NCI-H524 (cell line): ENCODE results near the gene SNAPC4.

ENCODE experiments used
- DNase-seq, 2 experiments: peaks; one replicate each; lab custom pipeline; 2025; lab: John Stamatoyannopoulos, UW

Gene SNAPC4

DNA sequence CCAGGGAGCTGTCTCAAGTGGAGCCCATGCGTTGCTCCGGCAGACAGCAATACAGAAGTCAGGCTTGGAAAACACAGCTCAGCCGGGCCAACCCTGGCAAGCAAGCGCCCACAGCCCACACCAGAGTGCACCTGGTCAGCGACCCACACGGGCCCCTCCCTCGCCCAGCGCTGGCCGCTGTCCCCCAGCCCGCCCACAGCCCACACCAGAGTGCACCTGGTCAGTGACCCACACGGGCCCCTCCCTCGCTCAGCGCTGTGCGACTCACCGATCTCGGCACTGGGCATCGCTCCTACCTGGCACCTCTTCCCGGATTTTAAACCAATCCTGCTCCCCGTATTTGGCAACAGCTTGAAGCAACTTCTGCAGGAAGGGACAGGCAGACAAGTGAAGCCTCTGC, 12.8 kb downstream of the SNAPC4 start:
- DNase-seq: no peak

DNA sequence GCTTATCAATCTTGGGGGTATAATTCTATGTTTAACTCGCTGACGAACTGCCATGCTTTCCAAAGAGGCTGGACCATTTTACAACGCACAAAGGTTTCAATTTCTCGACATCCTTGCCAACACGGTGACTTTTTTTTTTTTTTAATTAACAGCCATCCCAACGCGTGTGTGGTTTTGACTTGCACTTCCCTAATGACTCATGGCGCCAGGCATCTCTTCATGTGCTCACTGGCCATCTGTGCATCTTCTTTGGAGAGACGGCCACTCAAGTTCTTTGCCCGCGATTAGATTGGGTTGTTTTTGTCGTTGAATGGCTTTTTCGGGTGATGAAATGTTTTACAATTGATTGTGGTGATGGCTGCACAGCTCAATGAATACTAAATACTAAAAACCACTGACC, 14.0 kb downstream of the SNAPC4 start:
- peak in 1 of 2 experiments; percentile 50 for DNase-seq

DNA sequence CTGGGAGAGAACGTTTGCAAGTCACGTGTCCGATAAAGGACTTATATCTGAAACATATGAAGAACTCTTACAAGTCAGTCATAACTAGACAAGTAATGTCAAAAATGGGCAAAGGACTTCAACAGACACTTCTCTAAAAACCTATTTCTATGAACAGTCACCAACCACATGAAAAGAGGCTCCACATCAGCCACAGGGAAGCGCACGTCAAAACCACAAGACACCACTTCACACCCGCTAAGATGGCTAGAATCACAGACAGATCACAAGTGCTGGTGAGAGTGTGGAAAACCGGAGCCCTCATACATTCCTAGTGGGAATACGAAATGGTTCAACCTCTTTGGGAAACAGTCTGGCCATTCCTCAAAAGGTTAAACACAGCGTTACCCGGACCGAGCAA, 15.0 kb downstream of the SNAPC4 start:
- no peak for DNase-seq

DNA sequence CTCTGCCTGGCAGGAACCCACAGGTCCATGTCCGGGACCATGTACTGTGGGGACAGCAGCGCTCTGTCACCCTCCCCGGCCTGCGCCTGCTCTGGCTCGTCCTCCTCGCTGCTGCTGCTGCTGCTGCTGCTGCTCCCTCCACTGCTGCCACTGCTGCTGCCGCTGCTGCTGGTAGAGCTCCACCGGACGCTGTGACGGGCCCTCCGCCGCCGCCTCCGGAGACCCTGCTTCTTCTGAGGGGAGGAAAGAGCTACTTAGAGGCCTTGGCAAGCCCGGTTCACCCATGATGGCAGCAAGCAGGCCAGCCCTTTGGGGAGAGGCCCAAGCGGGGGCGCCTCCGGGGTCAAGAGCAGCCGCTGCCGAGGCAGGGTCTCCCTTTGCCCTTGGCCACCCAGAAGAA, 16.5 kb downstream of the SNAPC4 start:
- DNase-seq: no peak

DNA sequence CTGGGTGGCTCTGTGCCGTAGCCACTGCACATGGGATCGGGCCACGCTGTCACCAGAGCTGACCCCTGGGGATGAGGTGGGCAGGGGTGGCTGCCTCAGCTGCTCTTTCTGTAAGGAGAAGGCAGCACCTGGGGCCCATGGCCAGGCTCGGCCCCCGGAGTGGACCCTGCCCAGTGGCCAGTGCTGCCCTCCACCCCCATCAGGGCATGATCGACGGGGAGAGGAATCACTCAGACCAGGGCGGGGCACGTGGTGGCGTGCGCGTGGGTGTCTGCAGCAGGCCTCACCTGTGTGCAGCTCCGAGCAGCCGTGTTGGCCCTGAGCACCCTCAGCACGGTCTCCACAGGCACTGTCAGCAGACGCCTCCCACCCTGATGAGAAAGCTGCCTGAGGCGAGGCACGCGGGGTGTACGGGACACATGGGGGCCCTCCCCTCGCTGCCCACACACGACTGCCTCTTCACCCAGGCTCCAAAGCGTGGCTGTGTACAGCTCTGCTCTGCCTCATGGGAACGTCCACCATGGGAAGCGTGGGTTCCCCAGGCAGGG, 17.9 kb downstream of the SNAPC4 start:
- DNase-seq: no peak

DNA sequence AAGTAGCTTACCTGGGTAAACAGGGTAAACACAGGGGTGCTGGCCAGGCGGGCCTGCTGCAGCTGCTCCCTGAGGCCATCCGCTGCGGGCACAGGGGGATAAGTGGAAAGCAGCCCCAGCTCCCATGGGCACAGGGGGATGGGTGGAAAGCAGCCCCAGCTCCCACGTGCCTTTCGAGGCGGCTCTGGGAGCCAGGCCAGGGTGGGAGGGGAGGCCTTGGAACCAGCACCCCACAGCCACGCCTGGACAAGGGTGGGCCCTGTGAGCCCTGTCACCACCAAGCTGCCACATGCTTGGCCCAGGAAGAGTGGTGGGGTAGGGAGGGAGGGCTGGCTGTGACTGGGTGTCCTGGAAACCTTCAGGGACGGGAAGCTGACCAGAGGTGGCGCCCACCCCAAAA, 18.7 kb downstream of the SNAPC4 start:
- no peak for DNase-seq

DNA sequence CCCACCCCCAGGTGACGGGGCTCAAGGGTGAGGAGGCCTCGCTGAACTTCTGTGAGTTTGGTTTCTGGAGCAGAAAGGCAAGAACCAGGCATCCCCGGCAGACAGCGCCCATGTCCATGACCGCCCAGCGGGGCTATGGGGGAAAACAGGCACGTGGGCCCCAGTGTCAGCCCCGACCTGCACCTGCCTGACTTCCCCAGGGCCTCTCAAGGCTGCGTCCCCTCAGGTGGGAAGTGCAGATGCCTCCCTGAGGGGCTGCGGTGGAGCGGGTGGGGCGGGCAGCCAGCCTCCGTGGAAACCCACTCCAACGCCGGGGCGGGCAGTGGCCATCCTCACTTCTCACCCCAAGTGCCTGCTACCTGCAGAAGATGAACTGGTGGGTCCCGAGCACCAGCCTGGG, 19.6 kb downstream of the SNAPC4 start:
- no peak for DNase-seq

DNA sequence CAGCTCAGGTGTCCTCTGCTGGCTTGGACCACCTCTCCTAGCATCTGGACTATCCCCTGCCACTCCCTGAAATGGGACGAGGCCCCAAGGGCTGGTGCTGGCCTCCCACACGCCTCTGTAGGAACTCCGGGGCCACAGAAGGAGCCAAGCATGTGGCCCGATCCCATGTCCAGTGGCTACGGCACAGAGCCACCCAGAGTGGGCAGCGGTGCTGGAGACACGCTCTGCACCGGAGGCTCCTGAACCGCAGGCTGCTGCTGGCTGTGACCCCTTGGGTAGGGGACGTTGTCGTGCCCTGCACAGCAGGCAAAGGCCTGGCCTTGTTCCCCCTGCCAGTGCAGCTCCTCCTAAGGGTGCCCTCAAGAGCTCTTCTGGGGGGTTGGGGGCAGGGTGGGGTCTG, 20.1 kb downstream of the SNAPC4 start:
- no peak for DNase-seq

DNA sequence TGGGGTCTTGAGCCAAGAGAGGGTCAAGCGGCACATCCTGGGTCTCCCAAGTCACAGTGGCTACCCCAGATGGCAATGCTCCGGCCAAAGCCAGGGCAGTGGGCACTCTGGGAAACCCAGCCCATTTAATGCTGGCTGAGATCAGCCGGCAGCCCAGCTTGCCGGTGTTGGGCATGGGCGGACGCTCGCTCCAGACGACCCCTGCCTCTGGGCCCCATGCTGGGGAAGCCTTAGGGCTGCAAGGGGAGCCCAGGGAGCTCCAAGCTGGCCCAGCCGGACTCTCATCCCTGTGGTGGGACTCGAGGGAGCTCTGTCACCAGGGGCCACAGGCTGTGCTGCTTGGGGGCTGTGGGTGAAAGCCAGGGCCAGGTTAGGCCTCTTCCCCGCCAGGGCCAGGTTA, 20.6 kb downstream of the SNAPC4 start:
- no peak for DNase-seq

DNA sequence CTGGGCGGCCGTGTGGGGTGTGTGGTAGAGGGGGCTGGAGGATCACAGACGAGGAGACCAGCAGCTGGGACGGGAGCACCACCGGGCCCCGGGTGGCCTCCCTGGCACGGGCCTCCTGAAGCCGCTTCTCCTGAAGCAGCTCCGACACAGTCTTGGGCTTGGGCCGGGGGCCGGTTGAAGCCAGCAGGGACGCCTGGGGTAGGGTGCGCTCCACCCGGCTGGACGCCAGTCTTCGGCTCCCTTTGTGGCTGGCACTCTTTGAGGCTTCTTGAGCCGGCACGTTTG, 21.0 kb downstream of the SNAPC4 start:
- no peak for DNase-seq

DNA sequence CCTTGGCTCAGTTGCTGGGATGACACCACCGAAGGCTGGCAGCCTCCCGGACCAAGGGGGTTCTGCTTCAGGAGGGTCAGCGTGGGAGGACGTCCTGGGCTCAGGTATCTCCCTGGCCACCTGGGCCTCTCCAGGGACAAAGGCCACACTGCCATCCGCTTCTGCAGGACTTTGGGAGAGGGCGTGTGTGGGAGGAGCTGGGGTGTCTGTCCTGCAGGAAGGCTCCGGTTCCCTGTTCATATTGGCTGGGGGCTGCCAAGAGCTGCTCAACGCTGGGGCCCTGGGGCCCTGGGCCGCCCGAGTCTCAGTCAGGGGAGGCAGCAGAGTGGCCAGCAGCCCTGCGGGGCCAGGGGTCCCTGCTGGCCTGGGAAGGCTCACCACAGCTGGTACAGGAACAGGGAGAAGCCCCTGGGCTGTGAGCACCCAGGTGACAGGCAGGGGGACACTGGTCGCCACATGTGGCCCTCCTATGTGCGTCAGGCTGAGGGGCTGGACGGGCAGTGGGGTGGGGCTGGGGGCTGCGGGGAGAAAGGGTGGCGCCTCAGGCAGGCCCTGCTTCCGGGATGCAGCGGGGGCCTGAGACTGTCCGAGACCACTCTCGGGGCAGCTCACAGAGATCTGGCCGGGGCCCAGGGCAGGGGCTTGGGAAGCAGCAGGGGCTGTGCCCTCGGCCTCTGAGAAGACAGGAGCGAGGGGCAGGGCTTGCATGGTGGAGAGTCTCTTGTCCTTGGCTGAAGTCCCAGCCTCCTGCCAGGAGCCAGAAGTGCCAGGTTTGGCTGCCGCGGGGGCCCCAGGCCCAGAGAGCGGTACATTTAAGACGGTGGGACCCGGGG, 21.6 kb downstream of the SNAPC4 start:
- DNase-seq: no peak

DNA sequence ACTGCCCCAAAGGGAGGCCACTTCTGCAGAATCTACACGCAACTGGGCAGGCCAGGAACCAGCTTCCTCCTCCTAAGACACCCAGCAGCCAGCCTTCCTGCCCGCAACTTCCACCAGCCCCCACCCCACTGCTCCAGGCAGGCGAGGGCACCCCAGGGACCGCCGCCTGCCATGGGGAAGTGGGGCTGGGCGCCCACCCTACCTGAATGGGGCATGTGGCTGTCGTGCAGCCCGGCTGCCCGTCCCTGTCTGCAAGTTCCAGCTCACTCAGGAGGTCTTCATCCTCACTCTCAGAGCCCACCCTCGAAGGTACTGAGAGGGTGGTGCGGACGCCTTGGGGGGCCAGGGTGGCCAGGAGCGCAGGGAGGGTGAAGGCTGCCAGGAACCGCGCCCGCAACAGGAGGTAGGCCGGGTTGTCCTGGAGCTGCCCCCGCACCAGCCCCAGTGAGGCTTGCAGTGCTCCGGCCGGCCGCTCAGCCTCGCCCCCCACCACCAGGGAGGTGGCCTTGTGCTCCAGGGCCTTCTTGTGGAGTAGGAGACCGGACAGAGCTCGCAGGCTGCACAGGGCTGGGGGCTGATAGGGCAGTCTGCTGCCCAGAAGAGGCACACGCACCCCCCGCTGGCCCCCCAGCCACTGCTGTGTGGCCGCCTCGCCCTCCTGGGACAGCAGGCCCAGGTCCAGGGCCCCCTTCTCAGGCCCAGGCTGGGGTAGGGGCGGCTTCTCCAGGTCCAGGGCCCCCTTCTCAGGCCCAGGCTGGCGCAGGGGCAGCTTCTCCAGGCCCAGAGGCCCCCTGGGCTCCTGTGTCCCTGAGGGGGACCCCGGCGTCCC, 22.4 kb downstream of the SNAPC4 start:
- no peak for DNase-seq

DNA sequence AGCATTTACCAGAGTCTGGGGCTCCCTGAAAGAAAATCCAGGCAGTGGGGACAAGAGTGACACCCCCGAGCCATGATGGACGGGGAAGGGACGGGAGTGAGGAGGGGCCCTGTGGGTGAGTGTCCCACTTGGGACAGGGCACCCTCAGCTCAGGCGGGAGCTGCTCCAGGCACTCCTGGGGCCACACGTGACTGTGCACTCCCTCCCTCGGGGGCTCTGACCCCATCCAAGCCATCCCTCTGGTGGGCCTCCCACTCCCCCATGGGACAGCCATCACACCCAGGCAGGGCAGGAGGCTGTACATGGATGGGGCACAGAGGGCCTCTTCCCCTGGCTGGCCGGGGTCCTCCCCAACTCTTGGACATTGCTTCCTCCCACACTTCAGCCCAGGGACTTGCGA, 23.5 kb downstream of the SNAPC4 start:
- no peak for DNase-seq

DNA sequence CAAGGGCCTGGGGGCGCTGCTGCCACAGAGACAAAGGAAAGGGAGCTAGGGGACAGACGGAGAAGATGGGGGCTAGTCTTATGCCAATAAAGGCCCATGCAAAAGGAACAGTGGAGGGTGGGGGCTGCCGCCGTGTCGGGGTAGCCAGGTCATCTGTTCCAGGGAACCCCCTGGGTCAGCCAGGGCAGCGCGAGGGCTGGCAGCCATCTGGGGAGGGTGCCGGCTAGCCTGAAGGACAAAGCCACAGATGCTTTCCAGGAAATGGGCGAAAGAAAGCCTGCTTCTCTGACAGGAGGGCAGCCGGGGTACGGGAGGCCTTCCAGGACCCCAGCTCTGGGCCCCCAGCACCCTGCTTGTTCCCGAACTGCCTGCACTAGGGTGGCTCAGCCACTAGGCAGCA, 24.9 kb downstream of the SNAPC4 start:
- DNase-seq: no peak

DNA sequence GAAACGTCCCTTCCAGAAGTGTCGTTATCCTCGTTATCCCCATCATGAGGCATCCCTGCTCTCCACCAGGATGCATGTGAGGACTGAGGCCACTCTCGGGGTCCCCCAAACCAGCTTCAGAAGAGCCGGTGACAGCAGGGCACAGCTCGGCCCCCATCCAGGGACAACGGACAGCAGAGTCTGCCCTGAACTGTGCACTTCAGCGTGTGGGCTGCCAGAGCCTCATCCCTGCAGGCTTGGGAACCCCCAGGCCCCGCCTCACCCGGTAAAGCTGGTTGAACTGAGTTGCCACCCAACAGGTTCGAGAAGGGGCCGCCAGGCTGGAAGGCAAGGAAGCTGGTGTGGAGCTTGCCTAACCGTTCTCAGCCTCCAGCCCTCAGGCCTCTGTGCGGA, 25.8 kb downstream of the SNAPC4 start:
- no peak for DNase-seq

DNA sequence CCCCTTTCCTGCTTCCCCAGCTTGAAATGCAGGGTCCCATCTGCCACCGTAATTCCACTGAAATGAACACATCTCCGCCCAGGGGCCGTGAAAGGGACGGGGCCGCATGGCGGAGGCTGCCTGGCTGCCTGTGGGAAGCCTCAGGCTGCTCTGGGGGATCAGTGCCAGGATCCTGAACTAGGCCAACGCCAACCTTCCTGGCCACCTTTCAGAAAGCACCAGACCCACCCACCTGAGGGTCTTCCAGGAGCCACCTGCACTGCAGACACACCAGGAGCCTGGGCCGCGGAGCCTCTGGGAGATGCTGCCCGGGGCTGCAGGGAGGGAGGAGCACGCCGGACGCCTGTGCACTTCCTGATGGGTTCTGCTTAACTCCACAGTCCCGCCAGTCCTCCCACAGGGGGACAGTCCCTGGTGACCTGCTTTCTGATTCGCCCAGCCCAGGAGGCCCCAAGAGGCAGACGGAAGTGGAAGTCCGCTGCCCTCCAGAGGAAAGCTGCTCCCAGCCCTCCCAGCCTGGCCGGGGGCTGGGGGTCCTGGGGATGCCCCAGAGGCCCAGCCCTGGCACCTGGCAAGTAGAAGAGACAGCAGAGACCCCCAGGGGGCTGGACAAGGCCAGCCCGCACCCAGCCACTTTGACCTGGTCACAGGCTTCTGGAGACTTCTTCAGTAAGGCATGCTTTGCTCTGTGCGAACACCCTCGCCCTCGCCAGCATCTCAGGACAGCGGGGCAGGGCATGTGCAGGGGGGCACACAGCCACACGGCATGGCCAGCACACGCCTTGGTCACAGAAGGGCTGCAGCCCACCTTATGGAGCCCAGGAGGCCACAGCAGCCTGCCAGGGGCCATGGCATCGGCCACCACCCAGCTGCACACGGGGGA, 26.4 kb downstream of the SNAPC4 start, which contains the start of gene CARD9:
CARD9 (minus strand) TSS at position 370 of the 883 bp plus-strand sequence. CDS start 1,591 bp downstream, outside the sequence.
- peak; percentile 70 to 74 for DNase-seq

DNA sequence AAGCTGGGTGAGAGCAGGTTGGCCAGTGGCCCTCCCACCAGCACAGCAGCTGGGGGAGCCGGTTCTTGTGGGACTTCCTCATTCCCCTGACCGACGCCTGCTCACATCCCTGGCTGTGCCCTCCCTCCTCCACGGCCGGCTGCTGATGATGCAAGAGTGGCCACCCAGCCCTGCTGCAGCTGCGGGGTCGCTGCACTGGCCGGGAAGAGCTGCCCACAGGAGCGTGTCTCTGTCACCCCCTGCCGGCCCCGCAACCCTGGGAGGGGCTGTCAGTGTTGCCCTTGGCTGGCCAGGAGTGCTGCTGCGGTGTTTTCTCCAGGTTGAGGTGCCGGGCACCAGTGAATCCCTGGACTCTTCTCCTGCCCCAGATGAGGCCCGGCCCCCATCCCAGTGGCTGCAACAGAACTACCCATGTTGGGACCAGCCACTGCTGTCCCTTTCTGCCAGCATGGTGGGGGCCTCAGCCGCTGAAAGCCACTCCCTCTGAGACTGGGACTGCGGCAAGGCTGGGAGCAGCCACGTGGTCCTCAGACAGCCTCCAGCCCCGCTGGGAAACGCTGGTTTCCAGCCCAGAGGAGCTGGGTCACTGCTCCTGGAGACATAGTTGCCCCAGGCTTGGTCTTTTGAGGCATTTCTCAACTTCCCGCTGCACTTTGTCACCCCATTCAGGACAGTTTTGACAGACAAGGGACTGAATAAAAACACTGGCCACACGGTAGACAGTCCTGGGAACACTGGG, 27.2 kb downstream of the SNAPC4 start:
- DNase-seq: peak; percentile 58 to 62

DNA sequence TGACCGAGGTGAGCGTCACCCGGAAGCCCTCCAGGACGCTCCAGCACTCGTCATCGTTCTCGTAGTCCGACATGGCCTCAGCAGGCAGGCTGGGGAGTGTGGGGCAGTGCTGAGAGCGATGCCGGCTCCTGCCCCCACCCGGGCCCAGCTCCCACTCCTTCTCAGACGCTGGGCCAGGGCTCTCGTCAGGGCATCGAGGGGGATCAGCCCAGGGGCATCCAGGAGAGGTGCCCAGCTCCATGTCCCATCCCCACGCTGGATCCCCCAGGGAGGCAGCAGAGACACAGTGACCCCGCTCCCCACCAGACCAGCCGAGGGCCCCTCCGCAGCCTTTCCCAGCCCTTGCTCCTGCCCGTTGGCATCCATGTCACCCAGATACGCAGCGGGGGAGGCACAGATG, 28.0 kb downstream of the SNAPC4 start:
- DNase-seq: no peak

DNA sequence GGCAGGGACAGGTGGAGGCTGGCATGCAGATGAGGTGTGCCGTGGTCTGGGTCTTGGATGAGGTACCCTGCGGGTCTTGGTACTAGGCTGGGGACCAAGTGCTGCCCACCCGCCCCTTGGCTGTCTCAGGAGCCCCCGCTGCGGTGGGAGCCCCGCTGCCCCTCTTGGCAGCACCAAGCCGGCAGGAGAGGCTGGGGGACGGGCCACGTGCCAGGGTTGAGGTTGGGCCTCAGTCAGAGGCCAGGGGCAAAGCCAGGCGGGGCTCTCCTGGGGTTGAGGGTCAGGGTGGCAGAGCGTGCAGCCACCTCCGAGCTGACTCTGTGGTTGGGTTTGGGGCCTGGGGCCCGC, 28.5 kb downstream of the SNAPC4 start:
- DNase-seq: no peak

DNA sequence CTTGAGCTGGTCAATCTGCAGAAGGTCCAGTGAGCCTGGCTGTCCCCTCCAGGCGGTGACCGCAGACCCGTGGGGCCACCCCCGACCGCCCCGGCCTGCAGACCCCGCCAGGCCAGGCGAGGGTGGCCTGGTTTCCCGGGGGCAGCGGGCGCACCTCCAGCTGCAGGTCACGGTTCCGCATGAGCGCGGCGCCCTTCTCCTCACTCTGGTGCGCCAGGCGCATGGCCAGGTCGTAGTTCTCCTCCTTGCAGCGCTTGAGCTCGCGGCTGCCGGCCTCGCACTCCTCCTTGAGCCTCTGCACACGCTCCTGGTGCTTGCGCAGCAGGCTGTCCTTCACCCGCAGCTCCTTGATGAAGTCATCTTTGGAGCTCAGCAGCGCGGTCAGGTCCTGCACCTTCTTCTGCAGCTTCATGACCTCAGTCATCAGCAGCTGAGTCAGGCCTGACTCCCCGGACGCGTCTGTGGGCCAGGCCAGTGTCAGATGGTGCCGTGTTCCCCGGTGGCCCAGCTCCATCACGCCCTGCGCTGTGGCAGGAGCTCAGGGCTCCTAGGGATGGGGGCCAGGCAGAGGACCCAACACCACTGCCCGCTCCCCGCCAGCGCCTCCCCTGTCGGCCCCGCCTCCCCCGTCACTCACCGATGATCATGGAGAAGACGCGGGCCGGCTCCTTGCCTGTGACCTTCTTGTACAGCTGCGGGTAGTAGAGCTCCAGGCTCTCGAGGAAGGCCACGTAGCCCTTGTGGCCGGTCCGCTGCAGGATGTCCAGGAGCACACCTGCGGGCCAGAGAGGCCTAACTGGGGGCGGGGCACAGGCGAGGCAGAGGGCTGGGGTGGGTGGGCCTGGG, 29.1 kb downstream of the SNAPC4 start:
- DNase-seq: no peak

DNA sequence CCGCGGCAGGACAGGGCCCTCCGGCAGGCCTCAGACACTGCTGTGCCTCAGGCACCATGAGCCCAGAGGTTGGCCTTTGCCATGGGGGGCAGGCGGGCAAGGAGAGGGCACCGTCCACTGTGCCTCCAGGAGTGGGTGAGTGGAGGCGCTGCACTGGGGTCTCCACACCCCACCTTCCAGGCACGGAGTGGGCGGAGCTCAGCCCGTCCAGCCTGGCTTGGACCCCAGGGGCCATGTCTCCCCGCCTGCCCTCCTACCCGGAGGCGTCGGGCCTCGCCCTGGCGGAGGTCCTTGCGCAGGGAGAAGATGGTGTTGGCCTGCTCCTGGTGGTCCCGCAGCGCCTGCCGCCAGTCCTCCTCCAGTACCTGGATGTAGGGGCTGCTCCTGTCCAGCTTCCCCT, 29.9 kb downstream of the SNAPC4 start:
- DNase-seq: no peak
